OCI-LY1 (cell line): ENCODE results near the gene NDUFC1.
A peak's percentile ranks its signal among the peaks of the same experiment; 100 is the strongest.

Experiments used
- CTCF ChIP-seq: fragments of 200-600 bp; sonication (generic), shearing (Covaris generic); IDR thresholded peaks from 2 replicates; pipeline ENCODE4 v1.5.1; 2017; ENCODE audit warnings: mild to moderate bottlenecking, antibody characterized with exemption, low read length, moderate library complexity, mixed read lengths
- EZH2 ChIP-seq: fragments of 200-600 bp; sonication (generic), shearing (Covaris generic); IDR thresholded peaks from 2 replicates; pipeline ENCODE4 v1.8.0; 2017; ENCODE audit warnings: borderline replicate concordance, mixed run types, mild to moderate bottlenecking, antibody characterized with exemption, low read length, moderate library complexity, mixed read lengths

- TF ChIP-seq CTCF (peak; percentile 91), EZH2 (no peak)
Measured at GRCh38 chr4:139295206-139295941, 6.9 kb downstream of the NDUFC1 start.
